ENCODE measurements around the gene GGCT.
"Not testable (repeated sequence)": the region's sequence is repeated elsewhere in the genome, so short reads cannot be mapped to it uniquely, and the experiment has no call there.

Gene GGCT

DNA sequence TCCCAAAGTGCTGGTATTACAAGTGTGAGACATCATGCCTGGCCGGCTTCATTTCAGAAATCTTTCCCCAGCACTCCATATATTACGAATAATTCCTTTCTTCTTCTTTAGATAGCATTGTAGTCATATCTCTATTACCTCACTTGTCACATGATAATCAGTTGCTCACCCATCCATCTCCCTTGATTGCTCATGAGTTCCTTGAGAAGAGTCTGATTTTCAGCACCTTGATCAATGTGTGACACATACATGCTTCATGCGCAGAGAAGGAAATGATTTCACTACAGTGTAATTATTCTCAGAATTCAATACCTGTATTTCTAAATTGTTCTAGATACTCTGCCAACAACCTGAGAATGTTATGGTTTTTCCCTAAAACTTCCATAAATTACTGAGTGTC is 26.7 kb upstream of the GGCT start:
- Mint-ChIP-seq H3K4me3 (no peak overlapping the region), H3K27me3 (ENCODE audit: low read depth) (no peaks in the 10 kb centered on the region), H3K36me3 (ENCODE audit: low read depth) (peaks cover 5% of the 10 kb centered on the region), H3K9me3 (peaks cover under 1% of the 10 kb centered on the region), H3K27ac (no peak overlapping the region), H3K4me1 (no peaks in the 10 kb centered on the region)
- TF ChIP-seq, protein P1, sequence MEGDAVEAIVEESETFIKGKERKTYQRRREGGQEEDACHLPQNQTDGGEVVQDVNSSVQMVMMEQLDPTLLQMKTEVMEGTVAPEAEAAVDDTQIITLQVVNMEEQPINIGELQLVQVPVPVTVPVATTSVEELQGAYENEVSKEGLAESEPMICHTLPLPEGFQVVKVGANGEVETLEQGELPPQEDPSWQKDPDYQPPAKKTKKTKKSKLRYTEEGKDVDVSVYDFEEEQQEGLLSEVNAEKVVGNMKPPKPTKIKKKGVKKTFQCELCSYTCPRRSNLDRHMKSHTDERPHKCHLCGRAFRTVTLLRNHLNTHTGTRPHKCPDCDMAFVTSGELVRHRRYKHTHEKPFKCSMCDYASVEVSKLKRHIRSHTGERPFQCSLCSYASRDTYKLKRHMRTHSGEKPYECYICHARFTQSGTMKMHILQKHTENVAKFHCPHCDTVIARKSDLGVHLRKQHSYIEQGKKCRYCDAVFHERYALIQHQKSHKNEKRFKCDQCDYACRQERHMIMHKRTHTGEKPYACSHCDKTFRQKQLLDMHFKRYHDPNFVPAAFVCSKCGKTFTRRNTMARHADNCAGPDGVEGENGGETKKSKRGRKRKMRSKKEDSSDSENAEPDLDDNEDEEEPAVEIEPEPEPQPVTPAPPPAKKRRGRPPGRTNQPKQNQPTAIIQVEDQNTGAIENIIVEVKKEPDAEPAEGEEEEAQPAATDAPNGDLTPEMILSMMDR (IDR thresholded peaks at IDR 0.05; ENCODE audit: unreplicated experiment in 3 of 3), result no peak

DNA sequence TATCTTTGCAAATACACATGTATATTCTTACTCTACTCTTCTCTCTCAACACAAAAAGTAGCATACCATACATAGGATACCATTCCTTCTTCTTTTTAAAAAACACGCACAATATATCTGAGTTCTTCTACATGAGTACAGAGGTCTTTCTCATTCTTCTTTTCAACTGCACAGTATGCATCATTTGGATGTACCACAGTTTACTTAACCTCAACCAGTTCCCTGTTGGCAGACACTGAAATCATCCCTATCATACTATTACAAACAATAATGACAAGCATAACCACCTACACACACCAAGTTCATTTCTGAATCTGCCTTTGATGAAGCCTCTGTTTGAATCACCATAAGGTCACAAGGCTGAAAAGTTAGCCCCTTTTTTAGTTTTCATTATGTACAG is 25.7 kb upstream of the GGCT start:
- H3K9me3 Mint-ChIP-seq, result no peaks in the 10 kb centered on the region
- no peaks in the 10 kb centered on the region for H3K4me1 Mint-ChIP-seq
- H3K4me3 Mint-ChIP-seq, result no peak overlapping the region
- peaks cover 3% of the 10 kb centered on the region for H3K36me3 Mint-ChIP-seq (ENCODE audit: low read depth)
- H3K27me3 Mint-ChIP-seq (ENCODE audit: low read depth), result no peaks in the 10 kb centered on the region
- TF ChIP-seq, protein P1 (IDR thresholded peaks at IDR 0.05; ENCODE audit: unreplicated experiment in 3 of 3), result no peak
- H3K27ac Mint-ChIP-seq, result no peak overlapping the region

DNA sequence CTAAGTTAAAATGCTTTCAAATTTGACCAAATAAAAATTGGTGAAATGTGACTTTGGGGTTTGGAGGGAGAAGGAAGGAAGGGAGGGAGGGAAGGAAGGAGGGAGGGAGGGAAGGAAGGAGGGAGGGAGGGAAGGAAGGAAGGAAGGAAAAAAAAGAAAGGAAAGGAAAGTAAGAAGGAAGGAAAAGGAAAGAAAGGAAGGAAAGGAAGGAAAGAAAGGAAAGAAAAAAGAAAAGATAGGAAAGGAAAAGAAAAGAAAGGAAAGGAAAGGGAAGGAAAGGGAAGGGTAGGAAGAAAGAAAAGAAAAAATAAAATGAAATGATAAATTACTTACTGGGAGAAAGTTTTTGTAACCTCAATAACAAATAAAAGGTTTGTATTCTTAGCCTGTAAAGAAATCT is 24.1 kb upstream of the GGCT start:
- Mint-ChIP-seq H3K4me1 (no peaks in the 10 kb centered on the region), H3K27me3 (ENCODE audit: low read depth) (no peaks in the 10 kb centered on the region), H3K4me3 (no peak overlapping the region), H3K36me3 (ENCODE audit: low read depth) (no peaks in the 10 kb centered on the region), H3K9me3 (no peaks in the 10 kb centered on the region), H3K27ac (no peak overlapping the region)
- TF ChIP-seq, protein P1 (IDR thresholded peaks at IDR 0.05; ENCODE audit: unreplicated experiment in 3 of 3), result no peak

DNA sequence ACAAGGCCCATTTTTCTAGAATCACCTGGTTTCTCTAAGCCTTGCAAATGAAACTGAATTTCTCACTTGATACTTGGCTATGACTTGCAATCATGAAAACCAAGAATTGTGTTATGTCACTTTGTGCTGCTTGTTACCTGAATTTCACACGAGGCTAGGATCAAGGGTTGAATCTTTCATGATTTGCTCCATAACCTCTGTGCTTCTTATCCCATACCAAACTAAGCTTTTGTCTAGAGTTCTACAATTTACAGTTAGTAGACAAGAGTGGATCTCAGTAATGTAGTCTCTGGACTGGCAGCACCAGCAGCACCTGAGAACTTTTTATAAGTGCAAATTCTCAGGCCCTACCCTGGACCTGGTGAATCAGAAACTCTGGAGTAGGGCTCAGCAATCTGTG is 22.7 kb upstream of the GGCT start:
- H3K27ac Mint-ChIP-seq; H3K9me3 Mint-ChIP-seq; H3K27me3 Mint-ChIP-seq (ENCODE audit: low read depth); H3K4me3 Mint-ChIP-seq; H3K36me3 Mint-ChIP-seq (ENCODE audit: low read depth); H3K4me1 Mint-ChIP-seq: not testable (repeated sequence)

DNA sequence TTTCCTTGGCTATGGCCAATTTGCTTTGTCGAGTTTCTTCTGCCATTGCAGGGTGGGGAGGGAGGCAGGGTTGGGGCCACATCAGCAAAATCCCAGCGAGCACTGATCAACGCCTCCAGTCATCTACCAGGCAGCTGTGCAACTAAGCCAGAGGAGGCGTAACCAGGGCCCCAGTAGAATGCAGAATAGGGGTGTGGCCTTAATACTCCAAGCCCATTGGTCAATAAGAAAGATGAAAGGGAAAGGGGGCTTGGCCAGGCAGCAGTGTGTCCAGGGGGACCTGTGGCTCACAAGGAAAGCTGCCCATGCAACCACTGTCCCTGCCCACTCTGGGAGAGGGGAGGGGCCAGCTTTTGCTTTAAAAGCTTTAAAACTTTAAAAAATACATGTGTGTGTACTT is 21.5 kb upstream of the GGCT start:
- H3K9me3 Mint-ChIP-seq, result no peaks in the 10 kb centered on the region
- H3K27me3 Mint-ChIP-seq (ENCODE audit: low read depth), result no peaks in the 10 kb centered on the region
- no peaks in the 10 kb centered on the region for H3K4me1 Mint-ChIP-seq
- no peak overlapping the region for H3K4me3 Mint-ChIP-seq
- TF ChIP-seq, protein P1 (IDR thresholded peaks at IDR 0.05; ENCODE audit: unreplicated experiment in 3 of 3), result no peak
- H3K36me3 Mint-ChIP-seq (ENCODE audit: low read depth), result peaks cover 3% of the 10 kb centered on the region
- no peak overlapping the region for H3K27ac Mint-ChIP-seq

DNA sequence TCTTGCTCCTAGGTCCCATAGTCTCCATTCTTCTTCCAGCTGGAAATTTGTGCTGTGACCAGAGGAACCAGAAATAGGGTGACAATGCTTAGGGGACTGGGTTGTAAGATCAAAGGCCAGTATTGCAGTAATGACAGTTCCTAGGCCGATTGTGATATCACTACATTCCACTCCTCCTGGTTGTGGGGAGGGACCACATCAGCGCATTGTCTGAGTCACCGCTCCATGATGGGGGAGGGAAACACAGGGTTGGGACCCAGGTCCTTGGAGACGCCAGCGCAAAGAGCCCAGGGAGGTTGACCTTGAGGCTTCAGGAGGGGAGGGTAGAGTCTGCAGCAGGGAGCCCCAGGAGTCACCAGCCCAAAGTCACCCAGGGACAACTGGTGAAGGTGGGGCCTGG is 20.8 kb upstream of the GGCT start:
- no peaks in the 10 kb centered on the region for H3K9me3 Mint-ChIP-seq
- TF ChIP-seq, protein P1 (IDR thresholded peaks at IDR 0.05; ENCODE audit: unreplicated experiment in 3 of 3), result no peak

More for the DNA sequence above, 20.8 kb upstream of the GGCT start:
- Mint-ChIP-seq H3K27ac (no peak overlapping the region), H3K4me3 (no peak overlapping the region), H3K4me1 (no peaks in the 10 kb centered on the region), H3K27me3 (ENCODE audit: low read depth) (no peaks in the 10 kb centered on the region), H3K36me3 (ENCODE audit: low read depth) (peaks cover 3% of the 10 kb centered on the region)

All from nephron (organoid).